ENCODE results near the gene IQCN.

The IQCN gene

DNA sequence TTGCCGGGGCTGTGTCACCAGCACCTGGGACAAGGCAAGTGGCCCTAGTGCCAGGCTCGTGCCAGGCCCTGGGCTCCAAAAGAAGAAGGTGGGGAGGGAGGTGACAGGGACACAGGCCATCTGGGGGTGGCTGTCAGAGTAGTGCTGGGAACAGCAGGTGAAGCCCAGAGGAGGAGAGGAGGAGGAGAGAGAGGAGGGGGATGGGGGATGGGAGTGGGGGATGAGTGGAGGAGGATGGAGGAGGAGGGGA lies 29.9 kb upstream of the IQCN start:
- Histone ChIP-seq H3K27me3 (no peaks in the 10 kb centered on the region), H3K4me3 (peak overlapping the region; percentile 46 to 62), H3K36me3 (peaks cover 0 to 21% (median 7%) of the 10 kb centered on the region in 3 donors), H3K27ac (peak overlapping the region; percentile 97 to 100), H3K4me1 (peaks cover 15 to 86% (median 81%) of the 10 kb centered on the region in 4 donors), H3K9me3 (no peaks in the 10 kb centered on the region)
- TF ChIP-seq, protein P1, sequence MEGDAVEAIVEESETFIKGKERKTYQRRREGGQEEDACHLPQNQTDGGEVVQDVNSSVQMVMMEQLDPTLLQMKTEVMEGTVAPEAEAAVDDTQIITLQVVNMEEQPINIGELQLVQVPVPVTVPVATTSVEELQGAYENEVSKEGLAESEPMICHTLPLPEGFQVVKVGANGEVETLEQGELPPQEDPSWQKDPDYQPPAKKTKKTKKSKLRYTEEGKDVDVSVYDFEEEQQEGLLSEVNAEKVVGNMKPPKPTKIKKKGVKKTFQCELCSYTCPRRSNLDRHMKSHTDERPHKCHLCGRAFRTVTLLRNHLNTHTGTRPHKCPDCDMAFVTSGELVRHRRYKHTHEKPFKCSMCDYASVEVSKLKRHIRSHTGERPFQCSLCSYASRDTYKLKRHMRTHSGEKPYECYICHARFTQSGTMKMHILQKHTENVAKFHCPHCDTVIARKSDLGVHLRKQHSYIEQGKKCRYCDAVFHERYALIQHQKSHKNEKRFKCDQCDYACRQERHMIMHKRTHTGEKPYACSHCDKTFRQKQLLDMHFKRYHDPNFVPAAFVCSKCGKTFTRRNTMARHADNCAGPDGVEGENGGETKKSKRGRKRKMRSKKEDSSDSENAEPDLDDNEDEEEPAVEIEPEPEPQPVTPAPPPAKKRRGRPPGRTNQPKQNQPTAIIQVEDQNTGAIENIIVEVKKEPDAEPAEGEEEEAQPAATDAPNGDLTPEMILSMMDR (IDR thresholded peaks at IDR 0.05), result no peak
- intact Hi-C loops (cut with DNase I; ENCODE audit: low total_unique reads), result no loop called here
- DNase-seq, result peak in 1 of 2 donors; percentile 34

- TF ChIP-seq, protein P1 (IDR thresholded peaks at IDR 0.05), result no peak
- Histone ChIP-seq H3K36me3 (no peaks in the 10 kb centered on the region), H3K27ac (peak overlapping the region; percentile 97 to 100), H3K9me3 (no peaks in the 10 kb centered on the region), H3K27me3 (no peaks in the 10 kb centered on the region), H3K4me3 (no peak overlapping the region), H3K4me1 (peaks cover 0 to 62% (median 60%) of the 10 kb centered on the region in 4 donors)
- no peak for DNase-seq
- intact Hi-C loops (cut with DNase I; ENCODE audit: low total_unique reads), result no loop called here
Measured at GRCh38 chr19:18301718-18302111, 27.5 kb upstream of the IQCN start.

- peak overlapping the region; percentile 97 to 100 for H3K27ac ChIP-seq
- no peaks in the 10 kb centered on the region for H3K27me3 ChIP-seq
- H3K4me3 ChIP-seq, result no peak overlapping the region
- intact Hi-C loops (cut with DNase I; ENCODE audit: low total_unique reads), result no loop called here
- TF ChIP-seq, protein P1 (IDR thresholded peaks at IDR 0.05), result no peak
- H3K9me3 ChIP-seq, result no peaks in the 10 kb centered on the region
- no peaks in the 10 kb centered on the region for H3K36me3 ChIP-seq
- peaks cover 0 to 56% (median 54%) of the 10 kb centered on the region in 4 donors for H3K4me1 ChIP-seq
- peak; percentile 86 to 96 for DNase-seq
Measured at GRCh38 chr19:18300930-18301717, 26.9 kb upstream of the IQCN start.

DNA sequence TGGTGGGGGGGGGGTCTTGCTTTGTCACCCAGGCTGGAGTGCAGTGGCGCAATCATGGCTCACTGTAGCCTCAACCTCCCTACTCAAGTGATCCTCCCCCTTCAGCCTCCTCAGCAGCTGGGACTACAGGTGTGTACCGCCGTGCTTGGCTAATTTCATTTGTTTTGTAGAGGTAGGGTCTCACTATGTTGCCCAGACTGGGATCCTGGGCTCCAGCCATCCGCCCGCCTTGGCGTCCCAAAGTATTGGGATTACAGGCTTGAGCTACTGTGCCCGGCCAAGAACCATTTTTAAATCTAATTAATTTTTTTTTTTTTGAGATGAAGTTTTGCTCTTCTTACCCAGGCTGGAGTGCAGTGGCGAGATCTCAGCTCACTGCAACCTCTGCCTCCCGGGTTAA lies 25.4 kb upstream of the IQCN start:
- TF ChIP-seq, protein P1 (IDR thresholded peaks at IDR 0.05), result no peak
- H3K27ac ChIP-seq, result peak overlapping the region in 1 of 2 donors; percentile 97
- peaks cover 0 to 41% (median 40%) of the 10 kb centered on the region in 4 donors for H3K4me1 ChIP-seq
- H3K36me3 ChIP-seq, result no peaks in the 10 kb centered on the region
- intact Hi-C loops (cut with DNase I; ENCODE audit: low total_unique reads), result no loop called here
- H3K4me3 ChIP-seq, result no peak overlapping the region
- no peaks in the 10 kb centered on the region for H3K27me3 ChIP-seq
- H3K9me3 ChIP-seq, result no peaks in the 10 kb centered on the region
- DNase-seq, result no peak

DNA sequence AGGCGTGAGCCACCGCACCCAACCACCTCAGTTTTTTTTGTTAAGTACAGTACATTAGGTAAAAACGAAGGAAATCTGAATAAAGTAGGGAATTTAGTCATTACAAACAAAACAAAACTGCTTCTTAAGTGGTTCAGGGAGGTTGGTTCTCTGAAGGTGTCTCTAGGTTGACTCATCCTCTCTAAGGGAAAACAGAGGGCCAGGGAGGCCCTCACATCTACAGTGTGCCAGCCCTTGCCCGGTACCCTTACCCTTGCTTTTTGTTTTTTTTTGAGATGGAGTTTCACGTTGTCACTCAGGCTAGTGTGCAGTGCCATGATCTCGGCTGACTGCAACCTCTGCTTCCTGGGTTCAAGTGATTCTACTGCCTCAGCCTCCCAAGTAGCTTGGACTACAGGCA lies 24.3 kb upstream of the IQCN start:
- H3K27ac ChIP-seq, result peak overlapping the region; percentile 34 to 97
- no peak overlapping the region for H3K4me3 ChIP-seq
- peaks cover 2 to 41% (median 39%) of the 10 kb centered on the region in 4 donors for H3K4me1 ChIP-seq
- no peaks in the 10 kb centered on the region for H3K36me3 ChIP-seq
- H3K9me3 ChIP-seq, result no peaks in the 10 kb centered on the region
- DNase-seq, result no peak
- intact Hi-C loops (cut with DNase I; ENCODE audit: low total_unique reads), result no loop called here
- TF ChIP-seq, protein P1 (IDR thresholded peaks at IDR 0.05), result no peak
- H3K27me3 ChIP-seq, result no peaks in the 10 kb centered on the region
